ENCODE data around the gene SRPK1.

- TF ChIP-seq CTCF (IDR thresholded peaks at IDR 0.05 in 2 of 3, conservative IDR thresholded peaks at IDR 0.05 in 1 of 3; ENCODE audit: borderline replicate concordance in 1 of 3, insufficient read depth in 1 of 3, low read depth in 2 of 3, low read length in 2 of 3) = no peak
- no peak for TF ChIP-seq REST (IDR thresholded peaks at IDR 0.05; ENCODE audit: low read depth)
- TF ChIP-seq ELF1 (IDR thresholded peaks at IDR 0.05; ENCODE audit: borderline replicate concordance, low read depth) = no peak
These were observed 26.1 kb downstream of the SRPK1 start for GRCh38 chr6:35894776-35895175.

All from HCT116 (cell line).